SK-N-SH treated with all-trans-retinoic acid at 6 μM for 48 hours (cell line): ENCODE data around the gene CENPP.

Experiments used
- ATAC-seq: fragments of 200-7000 bp; cut with Tn5 transposase; 3 replicates; pipeline ENCODE4 v1.9.1; 2020; ENCODE audit warnings: mild to moderate bottlenecking, moderate library complexity
- ARNTL ChIP-seq: fragments of 450-650 bp; formaldehyde crosslinking; IDR thresholded peaks from 2 replicates; pipeline ENCODE4 v1.5.0; 2020; ENCODE audit warnings: low read depth, mild to moderate bottlenecking, moderate library complexity, borderline replicate concordance
- BACH2 ChIP-seq: fragments of 250-450 bp; sonication (Bioruptor Pico); IDR thresholded peaks from 2 replicates; pipeline ENCODE4 v1.9.0; 2021; ENCODE audit warnings: mild to moderate bottlenecking, borderline replicate concordance
- CREB5 ChIP-seq: fragments of 250-450 bp; sonication (Bioruptor Pico); IDR thresholded peaks from 2 replicates; pipeline ENCODE4 v1.5.1; 2020; ENCODE audit warnings: low read depth, mild to moderate bottlenecking, moderate library complexity
- CSDC2 ChIP-seq: fragments of 250-450 bp; sonication (Bioruptor Pico); IDR thresholded peaks from 2 replicates; pipeline ENCODE4 v1.5.0; 2020; ENCODE audit warnings: mild to moderate bottlenecking, moderate library complexity
- CSRNP3 ChIP-seq: fragments of 250-450 bp; sonication (Bioruptor Pico); IDR thresholded peaks from 2 replicates; pipeline ENCODE4 v1.5.1; 2021; ENCODE audit warnings: mild to moderate bottlenecking, moderate library complexity
- ESRRG ChIP-seq: fragments of 250-450 bp; sonication (Bioruptor Pico); IDR thresholded peaks from 2 replicates; pipeline ENCODE4 v1.6.1; 2021; ENCODE audit warnings: mild to moderate bottlenecking
- GLIS3 ChIP-seq: fragments of 250-450 bp; sonication (Bioruptor Pico); IDR thresholded peaks from 2 replicates; pipeline ENCODE4 v1.5.0; 2020; ENCODE audit warnings: mild to moderate bottlenecking, moderate library complexity
- ISL1 ChIP-seq: fragments of 250-450 bp; sonication (Bioruptor Pico); IDR thresholded peaks from 2 replicates; pipeline ENCODE4 v2.1.2; 2022; ENCODE audit warnings: mild to moderate bottlenecking, moderate library complexity
- OSR1 ChIP-seq: fragments of 250-450 bp; sonication (Bioruptor Pico); IDR thresholded peaks from 2 replicates; pipeline ENCODE4 v1.8.0; 2022; ENCODE audit warnings: moderate library complexity, mild to moderate bottlenecking, inconsistent platforms
- PATZ1 ChIP-seq: fragments of 250-450 bp; sonication (Bioruptor Pico); IDR thresholded peaks from 2 replicates; pipeline ENCODE4 v1.8.0; 2020; ENCODE audit warnings: mild to moderate bottlenecking, moderate library complexity, borderline replicate concordance
- POU6F1 ChIP-seq: fragments of 250-450 bp; sonication (Bioruptor Pico); IDR thresholded peaks from 2 replicates; pipeline ENCODE4 v1.8.0; 2021; ENCODE audit warnings: low read depth, mild to moderate bottlenecking, moderate library complexity, borderline replicate concordance
- RARB ChIP-seq: fragments of 250-450 bp; sonication (Bioruptor Pico); IDR thresholded peaks from 2 replicates; pipeline ENCODE4 v1.8.0; 2021; ENCODE audit warnings: mild to moderate bottlenecking, moderate library complexity
- SNAI2 ChIP-seq: fragments of 250-450 bp; sonication (Bioruptor Pico); IDR thresholded peaks from 2 replicates; pipeline ENCODE4 v1.5.0; 2020; ENCODE audit warnings: mild to moderate bottlenecking, moderate library complexity
- TCF4 ChIP-seq: fragments of 250-450 bp; sonication (Bioruptor Pico); IDR thresholded peaks from 2 replicates; pipeline ENCODE4 v1.8.0; 2021; ENCODE audit warnings: mild to moderate bottlenecking, moderate library complexity, borderline replicate concordance
- TOX ChIP-seq: fragments of 250-450 bp; sonication (Bioruptor Pico); IDR thresholded peaks from 2 replicates; pipeline ENCODE4 v1.8.0; 2021; ENCODE audit warnings: mild to moderate bottlenecking, moderate library complexity, borderline replicate concordance
- TSHZ2 ChIP-seq: fragments of 250-450 bp; sonication (Bioruptor Pico); IDR thresholded peaks from 2 replicates; pipeline ENCODE4 v1.5.0; 2020; ENCODE audit warnings: mild to moderate bottlenecking, moderate library complexity
- ZC3H10 ChIP-seq: fragments of 250-450 bp; sonication (Bioruptor Pico); IDR thresholded peaks from 2 replicates; pipeline ENCODE4 v1.5.1; 2021; ENCODE audit warnings: mild to moderate bottlenecking, moderate library complexity
- ZFP30 ChIP-seq: fragments of 450-650 bp; formaldehyde crosslinking; IDR thresholded peaks from 2 replicates; pipeline ENCODE4 v1.5.0; 2022; ENCODE audit warnings: mild to moderate bottlenecking, moderate library complexity
- ZNF565 ChIP-seq: fragments of 450-650 bp; formaldehyde crosslinking; conservative IDR thresholded peaks from 2 replicates; pipeline ENCODE4 v1.5.0; 2020; ENCODE audit warnings: low read depth, mild to moderate bottlenecking, moderate library complexity
- ZNF70 ChIP-seq: fragments of 450-650 bp; formaldehyde crosslinking; IDR thresholded peaks from 2 replicates; pipeline ENCODE4 v1.5.0; 2020; ENCODE audit warnings: mild to moderate bottlenecking, moderate library complexity
- ZNF8 ChIP-seq: fragments of 450-650 bp; formaldehyde crosslinking; IDR thresholded peaks from 2 replicates; pipeline ENCODE4 v1.5.0; 2020; ENCODE audit warnings: mild to moderate bottlenecking, moderate library complexity

CENPP gene

GRCh38 chr9:92659601-92660000 lies 333.8 kb downstream of the CENPP start:
- TF ChIP-seq CSDC2 (CRISPR knock-in tag): no peak
- TF ChIP-seq TOX (CRISPR knock-in tag): no peak
- TF ChIP-seq TSHZ2 (CRISPR knock-in tag): no peak
- no peak for TF ChIP-seq ZNF8
- no peak for TF ChIP-seq BACH2 (CRISPR knock-in tag)
- no peak for TF ChIP-seq RARB (CRISPR knock-in tag)
- TF ChIP-seq ZC3H10: no peak
- no peak for TF ChIP-seq ZNF565
- no peak for TF ChIP-seq CREB5 (CRISPR knock-in tag)
- no peak for ATAC-seq

GRCh38 chr9:92660266-92660665 lies 334.5 kb downstream of the CENPP start:
- TF ChIP-seq ZNF70: no peak
- TF ChIP-seq TSHZ2 (CRISPR knock-in tag): no peak
- no peak for TF ChIP-seq PATZ1
- TF ChIP-seq CSDC2 (CRISPR knock-in tag): no peak
- no peak for TF ChIP-seq OSR1 (CRISPR knock-in tag)
- no peak for TF ChIP-seq ZNF8
- no peak for TF ChIP-seq POU6F1 (CRISPR knock-in tag)
- TF ChIP-seq ZC3H10: no peak
- no peak for TF ChIP-seq ZFP30 (CRISPR knock-in tag)
- no peak for TF ChIP-seq ZNF565
- TF ChIP-seq BACH2 (CRISPR knock-in tag): no peak
- ATAC-seq: no peak

GRCh38 chr9:92661127-92661526 lies 335.4 kb downstream of the CENPP start:
- ATAC-seq: no peak
- TF ChIP-seq RARB (CRISPR knock-in tag) (no peak), BACH2 (CRISPR knock-in tag) (no peak), ESRRG (CRISPR knock-in tag) (no peak), ARNTL (CRISPR knock-in tag) (no peak), ZNF565 (no peak), POU6F1 (CRISPR knock-in tag) (no peak), CSRNP3 (CRISPR knock-in tag) (no peak), TOX (CRISPR knock-in tag) (no peak), ZC3H10 (no peak), CSDC2 (CRISPR knock-in tag) (no peak), ZFP30 (CRISPR knock-in tag) (no peak), TCF4 (CRISPR knock-in tag) (no peak), ISL1 (CRISPR knock-in tag) (no peak), SNAI2 (CRISPR knock-in tag) (no peak), CREB5 (CRISPR knock-in tag) (no peak), GLIS3 (no peak), OSR1 (CRISPR knock-in tag) (no peak), ZNF70 (no peak), ZNF8 (no peak)
